ENCODE data around the gene EXOC1. TPM values are rescaled to one million over a fixed set of nuclear protein-coding genes. Genes with fewer than 3 reads are reported as not detected.
A peak's percentile ranks its signal among the peaks of the same experiment; 100 is the strongest.
"Not testable (repeated sequence)": the region's sequence is repeated elsewhere in the genome, so short reads cannot be mapped to it uniquely, and the experiment has no call there.

Gene EXOC1
- total RNA-seq, 2 donors from 2014 or later: 29.3 to 31.8 TPM

GRCh38 chr4:55926610-55927009 lies 73.2 kb downstream of the EXOC1 start:
- no peak overlapping the region for H3K27ac Mint-ChIP-seq
- no peak for ATAC-seq
- peaks cover 3 to 8% of the 10 kb centered on the region in 2 donors for H3K9me3 Mint-ChIP-seq
- peaks cover 0 to 17% of the 10 kb centered on the region in 2 donors for H3K36me3 Mint-ChIP-seq
- DNase-seq (ENCODE audit: low spot score in 2 of 2): no peak

- Mint-ChIP-seq H3K36me3 (peaks cover 0 to 19% of the 10 kb centered on the region in 2 donors), H3K9me3 (peaks cover 4 to 8% of the 10 kb centered on the region in 2 donors), H3K27ac (no peak overlapping the region)
- DNase-seq (ENCODE audit: low spot score in 2 of 2) (no peak), ATAC-seq (no peak)
These were observed 74.5 kb downstream of the EXOC1 start for GRCh38 chr4:55927803-55928437.

DNA sequence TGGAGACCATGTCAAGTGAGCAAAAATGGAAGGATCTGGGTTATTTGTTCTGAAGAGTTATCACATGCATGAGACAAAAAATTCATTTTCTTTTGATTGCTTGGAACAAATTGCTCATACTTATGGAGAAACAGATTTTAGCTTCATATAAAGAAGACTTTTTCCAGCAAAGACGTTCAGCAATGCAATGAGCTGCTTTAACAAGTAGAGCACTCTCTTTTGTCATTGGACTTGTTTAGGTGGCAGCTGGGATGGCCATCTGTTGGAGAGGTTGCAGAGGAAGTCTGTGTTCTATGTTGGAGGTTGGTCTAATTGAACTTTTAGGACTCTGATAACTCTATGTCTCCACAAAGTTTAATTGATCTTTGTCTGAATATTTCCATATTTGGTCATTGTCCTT lies 75.4 kb downstream of the EXOC1 start:
- peaks cover 4 to 8% of the 10 kb centered on the region in 2 donors for H3K9me3 Mint-ChIP-seq
- peaks cover 0 to 19% of the 10 kb centered on the region in 2 donors for H3K36me3 Mint-ChIP-seq
- DNase-seq (ENCODE audit: low spot score in 2 of 2): no peak
- ATAC-seq: no peak
- H3K27ac Mint-ChIP-seq: no peak overlapping the region

DNA sequence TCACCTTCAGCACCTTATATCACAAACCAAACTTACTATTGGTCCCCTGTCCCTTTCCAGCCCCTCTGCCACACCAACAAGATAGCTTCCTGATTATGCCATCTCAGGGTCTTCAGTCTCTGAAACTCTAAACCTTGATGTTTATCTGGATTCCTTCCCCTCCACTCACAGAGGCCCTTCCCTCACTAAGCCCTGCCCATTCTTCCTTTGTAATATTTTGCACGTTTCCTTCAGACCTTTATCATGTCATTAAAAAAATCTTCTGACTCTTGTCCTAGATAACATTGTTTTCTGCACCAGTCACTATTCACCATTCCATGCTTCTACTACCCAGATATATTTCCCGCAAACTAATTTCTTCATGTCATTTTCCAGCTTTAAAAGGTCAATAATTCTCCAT lies 77.6 kb downstream of the EXOC1 start:
- DNase-seq (ENCODE audit: low spot score in 2 of 2) (no peak), ATAC-seq (no peak)
- Mint-ChIP-seq H3K36me3 (peaks cover 0 to 37% of the 10 kb centered on the region in 2 donors), H3K27ac (no peak overlapping the region), H3K9me3 (peaks cover 15 to 20% of the 10 kb centered on the region in 2 donors)

DNA sequence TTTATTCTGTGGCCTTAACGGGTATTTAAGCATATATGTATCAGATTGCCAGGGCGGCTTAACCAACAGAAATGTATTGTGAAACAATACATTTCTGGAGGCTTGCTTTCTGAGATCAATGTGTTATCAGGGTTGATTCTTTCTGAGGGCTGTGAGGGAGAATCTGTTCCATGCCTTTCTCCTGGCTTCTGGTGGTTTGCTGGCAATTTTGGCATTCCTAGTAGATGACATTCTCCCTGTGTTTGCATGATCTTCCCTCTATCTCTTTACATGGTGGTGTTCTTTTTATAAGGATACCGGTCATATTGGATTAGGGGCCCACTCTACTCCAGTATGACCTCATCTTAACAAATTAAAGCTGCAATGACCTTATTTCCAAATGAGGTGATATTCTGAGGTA lies 78.4 kb downstream of the EXOC1 start:
- Mint-ChIP-seq H3K27ac (no peak overlapping the region), H3K9me3 (peaks cover 22 to 27% of the 10 kb centered on the region in 2 donors), H3K36me3 (peaks cover 8 to 44% of the 10 kb centered on the region in 2 donors)
- no peak for ATAC-seq
- DNase-seq (ENCODE audit: low spot score in 2 of 2): no peak

DNA sequence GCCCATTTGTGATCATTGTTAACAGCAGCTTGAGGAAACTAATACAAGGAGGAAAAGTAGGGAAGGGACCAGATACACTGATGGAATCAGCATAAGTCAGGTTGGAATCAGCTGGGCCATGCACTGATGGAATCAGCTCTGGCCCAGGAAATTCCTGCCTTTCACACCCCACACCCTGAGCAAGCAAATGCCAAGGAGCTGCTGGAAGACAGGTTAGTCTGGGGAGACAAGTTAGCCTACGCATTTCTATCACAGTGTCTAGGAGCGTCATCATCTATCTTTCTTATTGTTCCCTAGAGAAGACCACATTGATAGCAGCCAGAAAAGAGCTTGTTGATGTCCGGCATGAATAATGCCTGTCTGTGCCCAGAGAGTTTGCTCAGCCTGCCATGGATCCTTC lies 79.1 kb downstream of the EXOC1 start:
- peaks cover 14 to 51% of the 10 kb centered on the region in 2 donors for H3K36me3 Mint-ChIP-seq
- DNase-seq (ENCODE audit: low spot score in 2 of 2) (no peak), ATAC-seq (no peak)
- no peak overlapping the region for H3K27ac Mint-ChIP-seq
- peaks cover 28 to 30% of the 10 kb centered on the region in 2 donors for H3K9me3 Mint-ChIP-seq

GRCh38 chr4:55933611-55934010 lies 80.2 kb downstream of the EXOC1 start:
- Mint-ChIP-seq H3K9me3 (peaks cover 35 to 38% of the 10 kb centered on the region in 2 donors), H3K36me3 (peaks cover 24 to 50% of the 10 kb centered on the region in 2 donors), H3K27ac (no peak overlapping the region)
- no peak for ATAC-seq
- no peak for DNase-seq (ENCODE audit: low spot score in 2 of 2)

- Mint-ChIP-seq H3K9me3 (peaks cover 44 to 52% of the 10 kb centered on the region in 2 donors), H3K36me3 (peaks cover 38 to 65% of the 10 kb centered on the region in 2 donors)
- not testable (repeated sequence) for DNase-seq (ENCODE audit: low spot score in 2 of 2); H3K27ac Mint-ChIP-seq; ATAC-seq
These were observed 82.5 kb downstream of the EXOC1 start for GRCh38 chr4:55935907-55936306.

DNA sequence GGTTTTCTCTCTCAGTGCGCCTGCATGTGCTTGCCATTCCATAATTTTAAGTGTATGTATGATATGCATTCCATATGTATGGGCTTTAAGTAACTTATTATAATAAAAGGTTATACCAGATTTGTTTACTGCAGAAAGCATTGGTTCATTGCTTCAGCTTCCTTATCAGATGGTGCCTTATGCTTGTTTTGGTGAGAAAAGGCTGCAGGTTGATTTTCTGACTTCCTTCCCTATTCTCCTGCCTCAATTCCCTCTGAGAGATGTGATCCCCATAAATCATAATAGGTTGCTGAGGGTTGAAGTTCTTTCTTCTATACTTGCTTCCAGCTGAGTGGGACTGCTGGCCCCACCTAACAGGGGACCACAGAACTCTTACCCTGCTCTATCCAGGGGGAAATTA lies 85.0 kb downstream of the EXOC1 start:
- peaks cover 38 to 60% of the 10 kb centered on the region in 2 donors for H3K36me3 Mint-ChIP-seq
- H3K27ac Mint-ChIP-seq: no peak overlapping the region
- peaks cover 44 to 53% of the 10 kb centered on the region in 2 donors for H3K9me3 Mint-ChIP-seq
- DNase-seq (ENCODE audit: low spot score in 2 of 2) (no peak), ATAC-seq (no peak)

- DNase-seq (ENCODE audit: low spot score in 2 of 2): no peak
- no peak for ATAC-seq
- Mint-ChIP-seq H3K36me3 (peaks cover 38 to 60% of the 10 kb centered on the region in 2 donors), H3K9me3 (peaks cover 39 to 53% of the 10 kb centered on the region in 2 donors), H3K27ac (no peak overlapping the region)
These were observed 86.0 kb downstream of the EXOC1 start for GRCh38 chr4:55939421-55939820.

DNA sequence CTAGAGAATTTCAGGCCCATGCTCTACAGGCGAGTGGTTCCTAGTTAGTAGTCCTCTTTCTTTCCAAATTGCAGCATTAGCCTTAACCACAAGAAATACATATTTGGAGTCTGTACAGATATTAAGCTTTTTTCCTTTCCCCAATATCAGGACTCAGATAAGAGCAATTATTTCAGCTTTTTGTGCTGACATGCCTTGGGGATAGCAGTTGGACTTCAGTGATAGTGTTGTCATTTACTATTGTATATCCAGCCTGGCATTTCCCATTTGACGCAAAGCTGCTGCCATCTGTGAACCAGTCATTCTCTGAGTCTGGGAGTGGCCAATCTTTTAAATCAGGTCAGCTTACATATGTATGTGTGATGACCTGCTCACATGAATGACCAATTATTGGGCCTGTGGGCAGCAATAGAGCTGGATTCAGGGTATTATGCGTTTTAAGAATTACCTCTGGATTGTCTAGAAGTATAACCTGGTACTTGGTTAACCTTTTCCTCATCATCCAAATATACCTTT lies 88.5 kb downstream of the EXOC1 start:
- ATAC-seq: no peak
- Mint-ChIP-seq H3K36me3 (peaks cover 51 to 54% of the 10 kb centered on the region in 2 donors), H3K27ac (no peak overlapping the region), H3K9me3 (peaks cover 36 to 48% of the 10 kb centered on the region in 2 donors)
- DNase-seq (ENCODE audit: low spot score in 2 of 2): no peak

- peak in 1 of 2 donors; percentile 4 for DNase-seq (ENCODE audit: low spot score in 2 of 2)
- peaks cover 22 to 29% of the 10 kb centered on the region in 2 donors for H3K36me3 Mint-ChIP-seq
- no peak for ATAC-seq
These were observed 93.9 kb downstream of the EXOC1 start for GRCh38 chr4:55947254-55947882.

DNA sequence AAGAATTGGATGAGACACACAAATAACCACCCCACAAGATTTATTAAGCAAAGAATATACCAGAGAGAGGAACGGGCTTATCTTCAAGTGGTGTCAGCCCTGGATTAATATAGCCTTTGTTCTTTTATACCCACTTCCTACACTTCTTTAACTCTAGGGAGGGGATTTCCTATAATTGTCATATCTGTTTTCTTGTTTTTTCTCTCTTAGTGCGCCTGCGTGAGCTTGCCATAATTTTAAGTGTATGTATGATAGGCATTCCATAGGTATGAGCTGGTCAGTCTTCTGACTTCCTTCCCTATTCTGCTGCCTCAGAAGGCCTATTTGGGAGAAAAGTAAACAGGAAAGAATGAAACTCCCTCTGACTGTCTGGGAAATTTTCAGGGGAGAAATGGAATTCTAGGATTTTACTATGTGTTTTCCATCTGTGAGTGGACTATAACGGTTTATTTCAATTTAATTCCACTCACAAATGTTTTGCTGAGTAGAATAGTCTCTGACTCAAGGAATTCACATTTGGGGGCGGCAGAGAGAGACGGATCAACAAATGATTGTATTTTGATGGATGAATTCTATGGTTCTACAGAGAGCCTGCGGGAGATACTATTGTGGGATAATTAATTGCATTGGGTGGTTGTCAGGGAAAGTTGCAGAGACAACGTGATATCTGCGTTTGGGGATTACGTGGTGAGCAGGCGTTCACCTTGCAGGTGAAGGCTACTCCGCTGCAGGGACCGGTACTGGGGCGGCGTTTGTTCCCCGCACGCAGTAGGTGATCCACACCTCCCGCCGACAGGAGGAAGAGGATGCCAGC lies 94.7 kb downstream of the EXOC1 start:
- peak overlapping the region; percentile 75 to 98 for H3K27ac Mint-ChIP-seq
- peaks cover 13 to 14% of the 10 kb centered on the region in 2 donors for H3K9me3 Mint-ChIP-seq
- DNase-seq (ENCODE audit: low spot score in 2 of 2) (peak in 1 of 2 donors; percentile 42), ATAC-seq (peak; percentile 35 to 48)
- H3K36me3 Mint-ChIP-seq: peaks cover 22 to 29% of the 10 kb centered on the region in 2 donors

More at GRCh38 chr4:55947254-55947882, 93.9 kb downstream of the EXOC1 start:
- Mint-ChIP-seq H3K9me3 (peaks cover 13 to 14% of the 10 kb centered on the region in 2 donors), H3K27ac (peak overlapping the region; percentile 75 to 98)

DNA sequence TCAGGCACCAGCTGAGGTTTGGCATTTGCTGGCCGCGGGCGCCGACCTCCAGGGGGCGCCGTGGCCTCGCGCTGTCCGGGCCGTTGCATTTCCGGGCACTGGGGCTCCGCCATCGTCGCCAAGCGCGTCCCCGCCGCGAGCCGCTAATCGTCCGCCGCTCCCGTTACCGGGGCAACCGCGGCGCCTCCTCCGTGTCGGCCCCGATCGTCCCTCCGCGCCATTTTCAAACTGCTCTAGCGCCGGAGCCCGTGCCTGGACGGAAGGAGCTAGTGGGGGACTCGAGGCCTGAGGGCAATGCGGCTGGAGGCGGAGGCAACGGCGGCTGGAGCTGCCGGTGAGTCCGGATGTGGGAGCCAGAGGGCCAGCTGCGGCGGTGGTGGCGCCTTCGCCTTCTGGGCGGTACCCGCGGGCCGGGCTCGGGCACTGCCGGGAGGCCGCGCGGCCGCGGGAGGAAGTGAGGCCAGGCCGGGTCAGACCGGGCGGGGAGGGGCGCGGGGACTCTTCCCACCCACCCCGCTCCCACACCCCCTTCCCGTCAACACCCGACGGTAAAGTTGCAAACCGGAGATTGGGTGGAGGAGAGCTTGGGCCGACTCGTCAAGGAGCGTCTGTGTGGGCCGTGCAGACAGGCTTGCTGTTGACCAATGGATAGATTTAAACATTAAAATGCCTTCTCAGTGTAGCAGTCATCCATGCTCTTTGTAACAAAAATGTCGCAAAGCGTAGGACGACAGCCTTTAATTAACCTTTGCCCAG lies 95.5 kb downstream of the EXOC1 start, which contains the start of gene CEP135:
Gene CEP135, plus strand, starts transcription at position 220 of the 756 bp plus-strand sequence. CDS start 3,186 bp downstream, outside the sequence.
- DNase-seq (ENCODE audit: low spot score in 2 of 2) (peak; percentile 95 to 96), ATAC-seq (peak; percentile 79 to 80)
- H3K27ac Mint-ChIP-seq: peak within 1 kb of the TSS; percentile 93 to 98
- peaks cover 22 to 29% of the 10 kb centered on the region in 2 donors for H3K36me3 Mint-ChIP-seq
- peaks cover 12 to 13% of the 10 kb centered on the region in 2 donors for H3K9me3 Mint-ChIP-seq

DNA sequence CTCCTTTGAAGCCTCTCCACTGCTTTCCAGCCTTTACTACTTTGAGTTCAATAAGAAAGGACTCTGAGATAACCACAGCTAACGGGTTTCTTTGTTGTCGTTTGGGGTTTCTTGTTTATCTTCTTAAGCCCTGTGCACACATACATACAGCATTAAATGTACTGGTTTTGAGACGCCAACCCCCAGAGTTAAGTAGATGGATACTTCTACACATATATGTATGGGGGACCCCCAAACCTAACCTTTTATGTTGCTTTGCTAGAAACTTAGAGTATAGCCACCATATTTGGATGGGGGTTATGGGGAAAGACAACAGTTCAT lies 96.0 kb downstream of the EXOC1 start:
- no peak for ATAC-seq
- no peak for DNase-seq (ENCODE audit: low spot score in 2 of 2)
- Mint-ChIP-seq H3K36me3 (peaks cover 21 to 24% of the 10 kb centered on the region in 2 donors), H3K9me3 (peaks cover 9 to 12% of the 10 kb centered on the region in 2 donors), H3K27ac (peak overlapping the region; percentile 93 to 98)

Measured in activated naive CD4-positive, alpha-beta T cell treated with anti-CD3 and anti-CD28 coated beads, Interleukin-2, amount 50 U/mL, for 72 hours (primary cell).